Gastrocnemius medialis (tissue), 4 donors: ENCODE measurements around the gene ZNF619. TPM values are rescaled to one million over a fixed set of nuclear protein-coding genes. Genes with fewer than 3 reads are reported as not detected.

Experiments used
- ATAC-seq, 2 donors: fragments of 150-250 bp; one replicate each; pipeline ENCODE4 v1.9.1; 2016
- DNase-seq, 2 donors: peaks; one replicate each; pipeline ENCODE4 v3.0.0-alpha.2; 2019
- H3K27ac ChIP-seq, 4 donors: fragments of 200-600 bp; sonication (generic); 1 replicate in 1 of 4; 2 replicates in 3 of 4; pipeline ENCODE4 v1.5.1; 2016 to 2018; ENCODE audit warnings: mild to moderate bottlenecking in 2 of 4, moderate library complexity in 1 of 4
- H3K27me3 ChIP-seq, 3 donors: fragments of 200-600 bp; sonication (generic) in 2 of 3; 1 replicate in 1 of 3; 2 replicates in 2 of 3; pipeline versions ENCODE4 v1.5.1 to v1.6.0; 2016 to 2019; ENCODE audit warnings: mild to moderate bottlenecking in 1 of 3, moderate library complexity in 1 of 3
- H3K36me3 ChIP-seq, 2 donors: fragments of 200-600 bp; sonication (generic) in 1 of 2; one replicate each; pipeline ENCODE4 v1.5.1; 2017 to 2018
- H3K4me1 ChIP-seq, 2 donors: fragments of 200-600 bp; sonication (generic) in 1 of 2; one replicate each; pipeline ENCODE4 v1.5.1; 2016 to 2017; ENCODE audit warnings: mild to moderate bottlenecking in 2 of 2
- H3K4me3 ChIP-seq, 4 donors: fragments of 200-600 bp; sonication (generic) in 3 of 4; 1 replicate in 1 of 4; 2 replicates in 3 of 4; pipeline ENCODE4 v1.5.1; 2016 to 2019; ENCODE audit warnings: mild to moderate bottlenecking in 2 of 4
- H3K9me3 ChIP-seq, 3 donors: fragments of 200-600 bp; sonication (generic) in 2 of 3; 1 replicate in 1 of 3; 2 replicates in 2 of 3; pipeline ENCODE4 v1.5.1; 2016 to 2019
- POLR2A ChIP-seq, 2 donors: fragments of 450-650 bp; IDR thresholded peaks; one replicate each; pipeline ENCODE4 v1.6.1; 2017; ENCODE audit warnings: antibody characterized with exemption in 2 of 2, mild to moderate bottlenecking in 2 of 2, moderate library complexity in 2 of 2
- in situ Hi-C, 4 donors: fragments of 200-750 bp; cut with MboI; loops; one replicate each; pipeline versions ENCODE4 v1.15.0 to v1.8.0; 2017; ENCODE audit warnings: low sequenced_read_pairs in 4 of 4
- intact Hi-C: fragments of 100-400 bp; cut with DNase I; formaldehyde crosslinking; loops from one replicate; pipeline ENCODE4 v1.15.1; 2023; ENCODE audit warnings: low total_unique reads
- total RNA-seq, 4 donors: library from RNA; depleted of rRNA; stranded (reverse); fragments of >200 nt; gene quantifications; one replicate each; pipeline versions ENCODE4 v1.1.0 to v1.2.3, GENCODE V29; 2016
- TF ChIP-seq, protein P1 (sequence below), 5 experiments: fragments of 450-650 bp in 3 of 5; fragments of 200-600 bp in 2 of 5; sonication (generic) in 2 of 5; IDR thresholded peaks in 4 of 5; conservative IDR thresholded peaks in 1 of 5; 1 replicate in 4 of 5; 2 replicates in 1 of 5; pipeline ENCODE4 v1.5.1; 2016 to 2019; ENCODE audit warnings: antibody characterized with exemption in 5 of 5, mild to moderate bottlenecking in 3 of 5, moderate library complexity in 3 of 5

ZNF619 gene
- total RNA-seq, 4 donors from 2014 or later, result 1.9 to 7.2 (median 2.7) TPM

DNA sequence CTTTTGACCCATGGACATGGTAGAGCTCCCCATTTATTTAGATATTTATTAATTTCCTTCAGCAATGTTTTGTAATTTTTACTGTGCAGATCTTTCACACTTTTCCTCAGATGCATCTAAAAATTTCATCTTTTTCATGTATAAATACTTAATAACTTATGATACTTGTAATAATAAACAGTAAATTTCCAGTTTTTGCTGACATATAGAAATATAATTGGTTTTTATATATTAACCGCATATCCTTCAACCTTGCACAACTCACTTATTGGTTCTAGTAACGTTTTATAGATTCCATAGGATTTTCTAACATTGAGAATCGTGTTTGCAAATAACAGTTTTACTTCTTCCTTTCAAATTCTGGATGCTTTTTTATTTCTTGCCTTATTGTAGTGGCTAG, 44.3 kb downstream of the ZNF619 start:
- TF ChIP-seq, protein P1, sequence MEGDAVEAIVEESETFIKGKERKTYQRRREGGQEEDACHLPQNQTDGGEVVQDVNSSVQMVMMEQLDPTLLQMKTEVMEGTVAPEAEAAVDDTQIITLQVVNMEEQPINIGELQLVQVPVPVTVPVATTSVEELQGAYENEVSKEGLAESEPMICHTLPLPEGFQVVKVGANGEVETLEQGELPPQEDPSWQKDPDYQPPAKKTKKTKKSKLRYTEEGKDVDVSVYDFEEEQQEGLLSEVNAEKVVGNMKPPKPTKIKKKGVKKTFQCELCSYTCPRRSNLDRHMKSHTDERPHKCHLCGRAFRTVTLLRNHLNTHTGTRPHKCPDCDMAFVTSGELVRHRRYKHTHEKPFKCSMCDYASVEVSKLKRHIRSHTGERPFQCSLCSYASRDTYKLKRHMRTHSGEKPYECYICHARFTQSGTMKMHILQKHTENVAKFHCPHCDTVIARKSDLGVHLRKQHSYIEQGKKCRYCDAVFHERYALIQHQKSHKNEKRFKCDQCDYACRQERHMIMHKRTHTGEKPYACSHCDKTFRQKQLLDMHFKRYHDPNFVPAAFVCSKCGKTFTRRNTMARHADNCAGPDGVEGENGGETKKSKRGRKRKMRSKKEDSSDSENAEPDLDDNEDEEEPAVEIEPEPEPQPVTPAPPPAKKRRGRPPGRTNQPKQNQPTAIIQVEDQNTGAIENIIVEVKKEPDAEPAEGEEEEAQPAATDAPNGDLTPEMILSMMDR (IDR thresholded peaks at IDR 0.05 in 4 of 5, conservative IDR thresholded peaks at IDR 0.05 in 1 of 5), result no peak
- no peak for TF ChIP-seq POLR2A (IDR thresholded peaks at IDR 0.05)
- DNase-seq (no peak), ATAC-seq (no peak)
- Histone ChIP-seq H3K9me3 (no peaks in the 10 kb centered on the region), H3K4me1 (peaks cover 11 to 12% of the 10 kb centered on the region in 2 donors), H3K36me3 (peaks cover 0 to 2% of the 10 kb centered on the region in 2 donors), H3K27ac (no peak overlapping the region), H3K27me3 (no peaks in the 10 kb centered on the region), H3K4me3 (no peak overlapping the region)
- intact Hi-C loops, result no loop called here
- in situ Hi-C loops, result loop anchor here in 2 of 4 donors (10.0 kb wide), 3 partner anchors 56 to 196 kb away; partner anchors contain the start of gene RPL14 (in 1 of the 2)

DNA sequence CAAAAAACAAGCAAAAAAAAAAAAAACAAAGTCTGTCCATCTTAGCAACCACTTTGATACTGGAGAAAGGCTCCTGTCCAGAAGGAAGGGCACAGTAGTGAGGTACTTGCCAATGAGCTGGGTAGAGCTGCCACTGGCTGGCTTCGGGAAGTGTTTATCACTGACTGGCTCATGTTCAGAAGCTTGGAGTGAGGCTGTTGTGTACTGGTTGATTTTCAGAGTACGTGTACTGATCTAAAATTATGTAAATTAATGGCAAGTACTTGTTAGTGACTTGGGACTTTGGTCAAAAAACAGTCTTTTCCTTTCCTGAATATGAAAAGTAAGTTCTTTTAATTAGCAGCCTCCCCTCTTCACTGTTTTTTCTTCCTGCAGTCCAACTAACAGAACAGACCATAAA, 46.9 kb downstream of the ZNF619 start:
- peak; percentile 33 to 55 for ATAC-seq
- in situ Hi-C loops, result loop anchor here in 2 of 4 donors (10.0 kb wide), 3 partner anchors 59 to 199 kb away; partner anchors contain the start of gene RPL14 (in 1 of the 2)

DNA sequence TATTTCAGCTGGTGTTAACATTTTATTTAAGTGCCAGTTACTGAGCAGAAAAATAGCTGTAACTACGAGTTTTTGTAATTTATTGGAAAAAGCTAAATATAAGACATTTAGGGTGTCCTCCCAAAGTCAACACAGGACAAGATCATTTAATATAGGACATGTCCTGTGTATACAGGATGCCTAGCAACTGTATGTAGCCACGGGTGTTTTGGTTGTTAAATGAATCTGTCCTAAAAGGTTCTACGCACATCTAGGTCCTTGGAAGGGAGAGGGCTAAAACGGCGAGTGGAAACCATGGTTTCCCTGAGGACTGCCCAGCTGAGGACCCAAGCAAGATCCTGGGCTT, 47.3 kb downstream of the ZNF619 start:
- Histone ChIP-seq H3K27me3 (no peaks in the 10 kb centered on the region), H3K4me1 (peaks cover 12 to 13% of the 10 kb centered on the region in 2 donors), H3K36me3 (peaks cover 0 to 27% of the 10 kb centered on the region in 2 donors), H3K27ac (peak overlapping the region; percentile 87 to 90 (median 88)), H3K4me3 (peak overlapping the region; percentile 67 to 96 (median 70)), H3K9me3 (no peaks in the 10 kb centered on the region)
- in situ Hi-C loops, result loop anchor here in 2 of 4 donors (10.0 kb wide), 3 partner anchors 59 to 199 kb away; partner anchors contain the start of gene RPL14 (in 1 of the 2)
- DNase-seq (no peak), ATAC-seq (peak; percentile 23 to 29)
- intact Hi-C loops, result loop anchor here (1.0 to 2.0 kb wide), 6 partner anchors 18 to 215 kb away; partner anchors contain the start of genes EIF1B, RPL14, ZNF619 and ZNF620
- TF ChIP-seq, protein P1 (IDR thresholded peaks at IDR 0.05 in 4 of 5, conservative IDR thresholded peaks at IDR 0.05 in 1 of 5), result no peak
- no peak for TF ChIP-seq POLR2A (IDR thresholded peaks at IDR 0.05)

More for the DNA sequence above, 46.9 kb downstream of the ZNF619 start:
- intact Hi-C loops, result loop anchor here (1.0 to 2.0 kb wide), 6 partner anchors 17 to 214 kb away; partner anchors contain the start of genes EIF1B, RPL14, ZNF619 and ZNF620
- H3K4me3 ChIP-seq, result peak overlapping the region; percentile 67 to 96 (median 70)
- H3K27me3 ChIP-seq, result no peaks in the 10 kb centered on the region
- H3K9me3 ChIP-seq, result no peaks in the 10 kb centered on the region
- peaks cover 12 to 13% of the 10 kb centered on the region in 2 donors for H3K4me1 ChIP-seq
- peak overlapping the region; percentile 87 to 90 (median 88) for H3K27ac ChIP-seq
- H3K36me3 ChIP-seq, result peaks cover 0 to 23% of the 10 kb centered on the region in 2 donors
- no peak for TF ChIP-seq POLR2A (IDR thresholded peaks at IDR 0.05)
- TF ChIP-seq, protein P1 (IDR thresholded peaks at IDR 0.05 in 4 of 5, conservative IDR thresholded peaks at IDR 0.05 in 1 of 5), result no peak
- DNase-seq, result peak in 1 of 2 donors; percentile 33

DNA sequence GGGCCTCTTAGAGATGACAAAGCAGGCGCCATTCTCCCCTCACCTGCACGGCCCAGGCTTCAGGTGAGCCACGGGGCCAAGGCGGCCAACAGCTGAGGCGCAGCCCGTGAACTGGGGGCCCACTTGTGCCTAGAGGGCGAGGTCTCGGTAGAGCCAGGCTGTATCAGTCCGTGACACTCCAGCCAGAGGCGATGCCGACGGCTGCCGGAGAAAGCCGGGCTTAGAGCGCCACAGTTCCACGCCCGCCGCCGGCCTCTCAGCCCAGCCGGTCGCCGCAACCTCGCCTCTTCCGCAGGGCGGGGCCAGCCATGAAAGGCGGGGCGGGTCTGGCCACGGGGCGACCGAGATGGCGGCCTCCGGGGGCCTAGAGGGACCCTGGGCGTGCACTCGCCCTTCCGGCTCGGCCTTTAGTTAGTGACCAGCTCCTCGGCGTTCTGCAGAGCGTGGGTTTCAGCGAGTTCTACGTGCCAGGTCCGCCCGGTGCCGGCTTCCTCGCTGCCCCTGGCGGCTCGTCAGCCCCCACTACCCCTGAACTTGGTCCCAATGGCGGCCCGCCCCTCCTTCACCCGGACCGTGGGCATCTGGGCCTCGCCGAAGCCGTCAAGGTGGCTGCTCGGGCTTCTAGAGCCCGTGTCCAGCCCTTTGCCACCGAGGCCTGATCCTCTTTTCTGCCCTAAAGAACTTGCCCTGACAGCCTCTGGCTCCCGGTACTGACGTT, 47.8 kb downstream of the ZNF619 start, which contains the start of gene ZNF621:
TSS of gene ZNF621 (plus strand) at position 393 of the 718 bp plus-strand sequence. CDS start 881 bp downstream, outside the sequence.
- ATAC-seq (peak; percentile 95 to 96), DNase-seq (peak; percentile 78 to 87)
- Histone ChIP-seq H3K9me3 (no peaks in the 10 kb centered on the region), H3K4me1 (peaks cover 12 to 13% of the 10 kb centered on the region in 2 donors), H3K27me3 (no peaks in the 10 kb centered on the region), H3K36me3 (peaks cover 0 to 33% of the 10 kb centered on the region in 2 donors), H3K27ac (peak within 1 kb of the TSS; percentile 87 to 90 (median 88)), H3K4me3 (peak within 1 kb of the TSS; percentile 67 to 96 (median 70))
- TF ChIP-seq, protein P1 (IDR thresholded peaks at IDR 0.05 in 4 of 5, conservative IDR thresholded peaks at IDR 0.05 in 1 of 5), result peak in 1 of 5 experiments; percentile 11
- TF ChIP-seq POLR2A (IDR thresholded peaks at IDR 0.05), result peak; percentile 79 to 90
- in situ Hi-C loops (loop anchor here in 2 of 4 donors (10.0 kb wide), 3 partner anchors 60 to 200 kb away; partner anchors contain the start of gene RPL14 (in 1 of the 2)), intact Hi-C loops (loop anchor here (1.0 to 5.0 kb wide), 7 partner anchors 18 to 698 kb away; partner anchors contain the start of genes EIF1B, RPL14, ZNF619 and ZNF620)
